GM10266 (cell line): ENCODE measurements around the gene SLC38A1.

ENCODE experiments used
- DNase-seq: peaks from one replicate; pipeline ENCODE4 v3.0.0; 2012; ENCODE audit errors: extremely low spot score
- CTCF ChIP-seq: IDR thresholded peaks from 2 replicates; pipeline ENCODE4 v1.5.1; 2012; ENCODE audit warnings: mild to moderate bottlenecking, low read depth; ENCODE audit not compliant: control insufficient read depth, insufficient read depth; ENCODE audit errors: missing control alignments

SLC38A1 gene

DNA sequence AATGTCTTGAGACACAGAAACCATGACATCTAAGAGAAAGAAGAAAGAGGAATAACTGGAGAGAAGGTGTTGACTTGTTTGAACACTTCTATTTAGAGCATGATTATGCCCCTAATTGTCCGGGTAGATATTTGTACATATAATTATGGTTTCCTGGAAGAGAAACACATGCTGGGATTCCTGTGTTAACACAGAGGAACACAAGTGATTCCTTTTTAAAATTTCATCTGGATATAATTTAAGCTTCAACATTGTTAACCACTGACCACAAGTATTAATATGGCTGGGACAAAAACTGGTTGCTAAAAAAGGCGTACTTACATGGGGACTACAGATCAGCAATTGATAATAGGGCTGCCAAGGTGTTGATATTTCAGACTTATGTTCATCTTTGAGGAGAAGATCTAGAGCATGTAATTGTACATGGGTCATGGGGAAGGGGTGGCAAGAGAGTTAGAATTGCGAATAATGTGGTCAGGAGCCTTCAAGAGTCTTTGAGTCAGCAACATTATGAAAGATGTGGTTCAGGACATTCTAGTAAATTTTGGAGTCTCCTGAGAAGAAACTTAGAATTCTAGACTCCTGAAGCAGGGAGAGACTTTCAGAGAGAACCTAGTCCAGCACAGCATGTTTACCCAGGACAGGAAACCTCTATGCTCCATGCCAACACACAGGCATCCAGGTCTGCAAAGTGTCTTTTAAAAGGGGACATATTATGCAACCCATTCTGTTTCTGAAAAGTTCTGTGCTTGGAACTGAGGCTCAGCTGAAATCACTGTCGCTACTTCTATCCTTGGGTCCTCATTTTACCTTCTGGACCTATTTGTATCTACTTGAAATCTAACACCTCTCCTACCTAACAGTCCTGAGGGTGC, 56.5 kb downstream of the SLC38A1 start:
- DNase-seq = no peak
- TF ChIP-seq CTCF = no peak

- DNase-seq = no peak
- TF ChIP-seq CTCF = no peak
Observed at GRCh38 chr12:46210873-46211439, 57.9 kb downstream of the SLC38A1 start.

- no peak for TF ChIP-seq CTCF
- DNase-seq = no peak
Observed at GRCh38 chr12:46209914-46210872, 58.6 kb downstream of the SLC38A1 start.

GRCh38 chr12:46209170-46209569, 59.7 kb downstream of the SLC38A1 start:
- TF ChIP-seq CTCF = no peak
- DNase-seq = no peak

GRCh38 chr12:46208370-46208769, 60.5 kb downstream of the SLC38A1 start:
- TF ChIP-seq CTCF = no peak
- no peak for DNase-seq

- DNase-seq = no peak
- no peak for TF ChIP-seq CTCF
Observed at GRCh38 chr12:46207644-46208043, 61.2 kb downstream of the SLC38A1 start.
